Fibroblast of skin of right quadriceps (primary cell): ENCODE results near the gene RALBP1.
A peak's percentile ranks its signal among the peaks of the same experiment; 100 is the strongest.
"Not testable (repeated sequence)": the region's sequence is repeated elsewhere in the genome, so short reads cannot be mapped to it uniquely, and the experiment has no call there.

Experiments
- DNase-seq: peaks from one replicate; pipeline ENCODE4 v3.0.0-alpha.2; 2013

The RALBP1 gene

DNA sequence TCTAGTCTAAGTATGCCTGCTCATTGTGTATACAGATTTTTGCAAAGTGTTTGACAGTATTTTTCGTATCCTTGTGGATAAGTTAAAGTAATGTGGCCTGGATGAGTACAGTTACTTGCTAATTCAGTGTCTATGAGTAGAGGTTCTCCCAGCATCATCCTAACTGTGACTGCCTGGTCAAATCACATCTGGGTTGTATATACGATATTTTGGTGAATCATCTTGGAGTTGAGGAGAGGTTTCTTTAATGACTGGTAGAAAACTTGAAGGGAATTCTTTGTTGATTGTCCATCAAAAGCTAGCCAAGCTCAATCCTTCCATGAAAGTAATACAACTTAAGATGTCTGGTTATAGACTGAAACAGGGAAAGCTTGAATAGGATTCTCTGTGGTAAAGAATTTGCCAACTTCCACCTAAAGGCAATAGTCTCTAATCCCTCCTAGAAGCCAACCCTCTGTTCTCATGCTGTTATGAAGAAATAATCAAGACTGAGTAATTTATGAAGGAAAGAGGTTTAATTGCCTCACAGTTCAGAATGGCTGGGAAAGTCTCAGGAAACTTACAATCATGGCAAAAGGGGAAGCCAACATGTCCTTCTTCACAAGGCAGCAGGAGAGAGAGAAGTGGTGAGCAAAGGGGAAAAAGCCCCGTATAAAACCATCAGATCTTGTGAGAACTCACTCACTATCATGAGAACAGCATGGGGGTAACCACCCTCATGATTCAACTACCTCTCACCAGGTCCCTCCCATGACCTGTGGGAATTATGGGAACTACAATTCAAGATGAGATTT, 19.4 kb upstream of the RALBP1 start:
- DNase-seq = no peak

DNA sequence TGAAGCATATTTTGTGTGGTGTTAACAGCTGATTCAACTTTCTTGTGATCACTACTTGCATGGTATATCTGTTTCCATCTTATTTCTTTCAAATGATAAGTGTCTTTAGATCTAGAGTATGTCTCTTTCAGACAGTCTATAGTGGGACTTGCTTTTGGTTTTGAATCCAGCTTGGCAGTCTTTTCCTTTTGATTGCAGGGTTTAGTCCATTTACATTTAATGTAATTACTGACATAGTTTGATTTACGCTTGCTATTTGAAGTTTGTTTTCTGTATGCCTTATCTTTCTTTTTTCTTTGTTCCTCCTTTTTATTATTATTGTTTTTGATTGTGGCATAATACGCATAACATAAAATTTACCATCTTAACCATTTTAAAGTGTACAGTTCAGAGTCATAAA, 9.2 kb upstream of the RALBP1 start:
- DNase-seq = no peak

DNA sequence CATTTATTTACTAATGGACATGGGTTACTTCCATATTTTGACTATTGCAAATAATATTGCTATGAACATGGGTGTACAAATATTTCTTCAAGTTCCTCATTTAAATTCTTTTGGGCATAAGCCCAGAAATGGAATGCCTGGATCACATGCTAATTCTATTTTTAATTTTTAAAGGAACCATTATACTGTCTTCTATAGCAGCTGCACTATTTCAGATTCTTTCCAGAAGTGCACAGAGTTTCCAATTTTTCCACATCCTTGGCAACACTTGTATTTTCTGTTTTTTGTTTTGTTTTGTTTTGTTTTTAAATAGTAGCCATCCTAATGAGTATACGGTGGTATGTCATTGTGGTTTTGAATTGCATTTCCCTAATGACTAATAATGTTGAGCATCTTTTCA, 8.5 kb upstream of the RALBP1 start:
- no peak for DNase-seq

DNA sequence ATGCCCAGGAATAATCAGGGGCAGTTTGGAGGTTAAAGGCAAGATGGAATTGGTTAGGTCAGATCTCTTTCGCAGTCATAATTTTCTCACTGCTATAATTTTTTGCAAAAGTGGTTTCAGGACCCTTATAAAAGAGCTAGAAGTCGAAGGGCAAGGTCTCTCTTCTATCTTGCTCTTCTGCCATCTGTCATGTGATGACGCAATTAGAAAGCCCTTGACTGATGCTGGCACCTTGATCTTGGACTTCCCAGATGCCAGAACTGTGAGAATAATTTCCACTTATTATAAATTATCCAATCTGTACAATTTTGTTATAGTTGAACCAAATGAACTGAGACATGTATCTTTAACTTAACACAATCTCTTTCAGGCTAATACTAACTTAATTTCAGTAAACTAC, 6.3 kb upstream of the RALBP1 start:
- no peak for DNase-seq

DNA sequence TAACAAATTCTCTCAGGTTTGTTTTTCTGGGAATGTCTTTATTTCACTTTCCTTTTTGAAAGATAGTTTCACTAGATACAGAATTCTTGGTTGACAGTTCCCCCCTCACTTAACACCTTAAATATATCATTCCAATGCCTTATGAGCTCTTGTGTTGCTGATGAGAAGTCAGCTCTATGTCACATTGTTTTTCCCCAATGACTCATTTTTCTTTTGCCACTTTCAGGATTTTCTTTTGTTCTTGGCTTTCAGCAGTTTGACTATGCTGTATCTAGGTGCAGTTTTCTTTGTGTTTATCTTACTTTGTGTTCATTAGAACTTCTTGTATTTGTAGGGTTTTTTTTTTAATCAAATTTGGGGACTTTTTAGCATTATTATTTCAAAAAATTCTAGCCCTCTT, 5.6 kb upstream of the RALBP1 start:
- DNase-seq = no peak

- peak; percentile 85 for DNase-seq
Observed at GRCh38 chr18:9474108-9474982, 968 bp upstream of the RALBP1 start.

GRCh38 chr18:9475643-9476591, 604 bp downstream of the RALBP1 start:
- DNase-seq = peak; percentile 34

DNA sequence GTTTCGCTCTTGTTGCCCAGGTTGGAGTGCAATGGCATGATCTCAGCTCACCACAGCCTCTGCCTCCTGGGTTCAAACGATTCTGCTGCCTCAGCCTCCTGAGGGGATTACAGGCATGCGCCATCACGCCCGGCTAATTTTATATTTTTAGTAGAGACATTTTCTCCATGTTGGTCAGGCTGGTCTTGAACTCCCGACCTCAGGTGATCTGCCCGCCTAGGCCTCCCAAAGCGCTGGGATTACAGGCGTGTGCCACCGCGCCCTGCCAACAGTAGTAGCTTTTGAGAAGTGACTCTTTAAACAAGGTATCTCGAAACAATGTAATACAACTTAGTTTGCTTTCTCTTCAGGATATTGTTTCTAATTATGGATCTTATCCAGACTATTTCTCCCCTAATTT, 1.6 kb downstream of the RALBP1 start:
- not testable (repeated sequence) for DNase-seq

DNA sequence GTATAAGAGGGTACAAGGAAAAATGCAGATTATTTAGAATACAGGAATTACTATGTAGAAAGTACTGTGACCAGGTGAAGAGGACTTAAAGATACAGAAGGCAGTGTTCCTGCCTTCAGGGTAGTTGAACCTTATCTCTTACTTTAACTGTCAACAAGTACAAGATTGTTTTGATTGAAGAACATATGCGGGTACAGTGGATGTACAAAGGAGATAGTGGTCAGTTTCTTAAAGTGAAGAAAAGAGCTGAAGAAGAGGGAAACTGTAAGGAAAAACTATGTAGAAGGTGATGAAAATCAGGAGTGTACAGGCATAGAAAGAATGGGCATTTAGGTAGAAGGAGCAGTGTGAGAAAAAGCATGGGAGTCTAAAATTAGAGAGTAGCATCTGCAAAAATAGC, 2.2 kb downstream of the RALBP1 start:
- DNase-seq = no peak

GRCh38 chr18:9478545-9478944, 3.2 kb downstream of the RALBP1 start:
- no peak for DNase-seq

GRCh38 chr18:9482790-9483189, 7.5 kb downstream of the RALBP1 start:
- DNase-seq = no peak

GRCh38 chr18:9483526-9483925, 8.2 kb downstream of the RALBP1 start:
- DNase-seq = no peak

DNA sequence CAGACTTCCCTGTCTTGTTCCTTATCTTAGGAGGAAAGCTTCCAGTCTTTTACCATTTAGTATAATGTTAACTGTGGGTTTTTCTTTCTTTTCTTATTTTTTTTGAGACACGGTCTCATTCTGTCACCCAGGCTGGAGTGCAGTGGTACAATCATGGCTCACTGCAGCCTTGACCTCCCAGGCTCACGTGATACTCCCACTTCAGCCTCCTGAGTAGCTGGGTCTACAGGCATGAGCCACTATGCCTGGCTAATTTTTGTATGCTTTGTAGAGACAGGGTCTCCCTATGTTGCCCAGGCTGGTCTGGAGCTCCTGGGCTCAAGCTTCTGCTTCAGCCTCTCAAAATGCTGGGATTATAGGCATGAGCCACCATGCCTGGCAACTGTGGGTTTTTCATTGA, 9.5 kb downstream of the RALBP1 start:
- DNase-seq = not testable (repeated sequence)

DNA sequence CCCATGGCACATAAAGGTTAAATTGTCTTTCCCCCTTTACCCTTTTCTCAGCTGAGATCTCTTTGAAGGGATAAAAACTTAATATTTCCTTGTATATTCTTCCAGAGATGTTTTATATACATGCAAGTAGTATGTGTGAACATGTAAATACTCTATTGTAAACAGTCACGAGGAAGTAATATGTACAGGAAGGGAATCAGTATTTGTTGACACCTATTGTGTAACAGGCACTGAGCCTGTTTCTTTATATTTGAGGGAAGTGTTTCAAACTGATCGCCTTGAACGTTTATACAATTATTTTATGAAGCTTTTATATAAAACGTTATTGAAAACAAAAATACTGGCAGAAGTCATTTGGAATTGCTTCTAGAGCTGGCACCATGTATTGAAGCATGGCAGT, 13.2 kb downstream of the RALBP1 start:
- DNase-seq = no peak

- no peak for DNase-seq
Observed at GRCh38 chr18:9494778-9495331, 19.5 kb downstream of the RALBP1 start.

GRCh38 chr18:9495465-9495864, 20.2 kb downstream of the RALBP1 start:
- DNase-seq = no peak

- DNase-seq = no peak
Observed at GRCh38 chr18:9495916-9496705, 20.8 kb downstream of the RALBP1 start.

DNA sequence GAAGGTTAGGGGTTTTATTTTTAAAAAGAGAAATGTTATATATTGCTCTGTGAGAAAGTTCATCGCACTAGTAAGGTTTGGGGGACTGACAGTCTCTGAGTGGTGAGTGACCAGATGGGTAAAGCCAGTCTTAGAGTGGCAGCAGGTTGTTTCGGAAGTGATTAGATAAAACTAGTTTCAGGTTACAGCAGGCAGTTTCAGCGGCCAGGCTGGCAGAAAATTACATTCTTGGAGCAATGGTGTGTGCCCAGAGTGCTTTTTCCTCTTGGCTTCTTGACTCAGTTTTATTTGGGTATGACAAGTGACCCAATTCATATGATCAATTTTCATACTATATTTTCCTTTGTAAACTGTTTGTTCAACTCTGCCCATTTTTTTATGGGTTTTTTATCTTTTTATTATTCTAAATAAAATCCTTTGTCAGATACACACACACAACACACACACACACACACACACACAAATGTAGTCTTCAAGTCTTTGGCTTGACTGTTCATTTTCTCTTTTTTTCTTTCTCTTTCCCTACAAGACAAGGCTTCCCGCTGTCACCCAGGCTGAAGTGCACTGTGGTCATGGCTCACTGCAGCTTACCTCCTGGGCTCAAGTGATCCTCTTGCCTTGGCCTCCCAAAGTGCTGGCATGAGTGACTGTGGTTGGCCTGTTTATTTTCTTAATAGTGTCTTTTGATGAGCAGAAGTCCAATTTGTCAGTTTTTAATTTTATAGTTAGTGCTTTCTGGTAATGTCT, 30.9 kb downstream of the RALBP1 start:
- DNase-seq = no peak

- no peak for DNase-seq
Observed at GRCh38 chr18:9507565-9508088, 32.3 kb downstream of the RALBP1 start.

DNA sequence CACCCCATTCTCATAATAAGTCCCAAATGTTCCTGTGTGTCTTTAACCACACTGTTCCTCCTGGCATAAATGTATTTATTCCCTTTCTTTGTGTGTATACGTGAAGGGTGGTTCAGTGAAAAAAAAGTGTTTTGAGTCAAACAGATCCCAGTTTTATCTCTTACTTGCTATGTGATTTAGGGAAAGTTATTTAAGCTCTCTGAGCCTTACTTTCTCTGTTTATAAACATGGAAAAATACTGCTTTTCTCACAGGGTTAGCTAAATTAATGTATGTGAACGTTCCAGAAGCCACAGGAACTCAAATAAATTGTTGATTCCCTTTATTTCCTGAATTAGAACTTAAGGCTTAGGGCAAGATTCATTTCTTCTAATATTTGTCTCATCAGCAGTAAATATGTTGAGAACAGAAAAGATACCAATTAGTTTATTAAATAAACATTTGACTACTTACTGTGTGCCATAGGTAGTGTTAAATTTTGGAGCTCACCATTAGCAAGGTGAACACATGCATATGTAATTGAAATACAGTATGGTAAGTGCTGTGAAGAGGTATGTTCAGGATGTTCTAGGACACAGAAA, 33.2 kb downstream of the RALBP1 start:
- DNase-seq = no peak
